Panc1 (cell line): Measurements from ENCODE around the gene PSD4. TPM values are rescaled to one million over a fixed set of nuclear protein-coding genes. Genes with fewer than 3 reads are reported as not detected.

Experiments used
- ATAC-seq: fragments of 200-7000 bp; cut with Tn5 transposase; 2 replicates; pipeline ENCODE4 v1.9.1; 2020; ENCODE audit warnings: mild to moderate bottlenecking, moderate library complexity
- BruUV-seq: library from RNA; stranded (reverse); fragments of 400-500 nt; replicated peaks from 2 replicates; lab custom pipeline; 2021; lab: Mats Ljungman, UMichigan
- CTCF ChIA-PET: fragments of 300-600 bp; sonication (Branson Sonifier 250); formaldehyde crosslinking; loops from one replicate; lab custom pipeline; 2022; ENCODE audit warnings: antibody characterized with exemption; lab: Charles Lee
- POLR2A ChIA-PET: fragments of 300-600 bp; sonication (Branson Sonifier 250); formaldehyde crosslinking; loops from one replicate; lab custom pipeline; 2022; ENCODE audit warnings: antibody characterized with exemption; lab: Charles Lee
- DNase-seq: peaks from one replicate; pipeline ENCODE4 v3.0.0-alpha.2; 2010; ENCODE audit warnings: low read depth, low spot score
- H3K27ac ChIP-seq: 2 replicates; pipeline ENCODE4 v1.5.1; 2011; ENCODE audit warnings: mild to moderate bottlenecking, low read length, inconsistent platforms
- H3K27me3 ChIP-seq: fragments of 200-500 bp; sonication (Bioruptor generic); 2 replicates; pipeline ENCODE4 v1.6.0; 2014; ENCODE audit warnings: low read length, inconsistent platforms; ENCODE audit not compliant: control insufficient read depth, insufficient read depth
- H3K36me3 ChIP-seq: fragments of 200-500 bp; sonication (Bioruptor generic); 2 replicates; pipeline ENCODE4 v1.5.1; 2014; ENCODE audit warnings: inconsistent platforms, mild to moderate bottlenecking, low read length, moderate library complexity; ENCODE audit not compliant: control insufficient read depth, insufficient read depth
- H3K4me1 ChIP-seq: 2 replicates; pipeline ENCODE4 v1.5.1; 2011; ENCODE audit warnings: inconsistent platforms, mild to moderate bottlenecking, low read length, moderate library complexity; ENCODE audit not compliant: control insufficient read depth, insufficient read depth
- H3K4me3 ChIP-seq, 2 experiments: 2 replicates each; pipeline ENCODE4 v1.5.1; 2011 to 2012; ENCODE audit warnings: low read depth in 2 of 2, low read length in 2 of 2, mild to moderate bottlenecking in 2 of 2, inconsistent platforms in 1 of 2, moderate library complexity in 1 of 2
- H3K9me3 ChIP-seq: fragments of 200-500 bp; sonication (Bioruptor generic); 2 replicates; pipeline ENCODE4 v1.5.1; 2014; ENCODE audit warnings: low read depth, mild to moderate bottlenecking, inconsistent platforms, low read length, moderate library complexity; ENCODE audit not compliant: control insufficient read depth, insufficient read depth
- POLR2AphosphoS5 ChIP-seq: IDR thresholded peaks from 2 replicates; pipeline ENCODE4 v1.6.1; 2012; ENCODE audit warnings: mild to moderate bottlenecking, low read depth, low read length, moderate library complexity
- REST ChIP-seq, 2 experiments: IDR thresholded peaks; 2 replicates each; pipeline ENCODE4 v1.6.1; 2011 to 2012; ENCODE audit warnings: low read depth in 2 of 2, control low read depth in 1 of 2, low read length in 1 of 2, mild to moderate bottlenecking in 1 of 2, moderate library complexity in 1 of 2; ENCODE audit not compliant: insufficient read depth in 1 of 2
- SIN3A ChIP-seq: IDR thresholded peaks from 2 replicates; pipeline ENCODE4 v1.6.1; 2012; ENCODE audit warnings: low read depth, mild to moderate bottlenecking, low read length, moderate library complexity, borderline replicate concordance; ENCODE audit not compliant: insufficient read depth
- TCF7L2 ChIP-seq: IDR thresholded peaks from 2 replicates; pipeline ENCODE4 v1.6.1; 2011; ENCODE audit warnings: mild to moderate bottlenecking, low read depth, low read length, inconsistent platforms
- in situ Hi-C: cut with HindIII; loops from 2 replicates; pipeline ENCODE4 v1.10.0; 2016; ENCODE audit warnings: low sequenced_read_pairs, low pct_unique_long_range_greater_than_20kb
- intact Hi-C: fragments of 100-400 bp; cut with micrococcal nuclease; formaldehyde crosslinking; loops from one replicate; pipeline ENCODE4 v1.10.0; 2022; ENCODE audit not compliant: unreplicated experiment
- total RNA-seq: library from RNA; stranded (reverse); gene quantifications from one replicate; pipeline ENCODE4 v1.2.1, GENCODE V29; 2021; ENCODE audit not compliant: unreplicated experiment
- TF ChIP-seq, protein P1 (sequence below): fragments of 450-650 bp; IDR thresholded peaks from 2 replicates; pipeline ENCODE4 v1.5.1; 2017; ENCODE audit warnings: mild to moderate bottlenecking

The PSD4 gene
- total RNA-seq, 1 experiment from 2014 or later: 3.6 TPM

DNA sequence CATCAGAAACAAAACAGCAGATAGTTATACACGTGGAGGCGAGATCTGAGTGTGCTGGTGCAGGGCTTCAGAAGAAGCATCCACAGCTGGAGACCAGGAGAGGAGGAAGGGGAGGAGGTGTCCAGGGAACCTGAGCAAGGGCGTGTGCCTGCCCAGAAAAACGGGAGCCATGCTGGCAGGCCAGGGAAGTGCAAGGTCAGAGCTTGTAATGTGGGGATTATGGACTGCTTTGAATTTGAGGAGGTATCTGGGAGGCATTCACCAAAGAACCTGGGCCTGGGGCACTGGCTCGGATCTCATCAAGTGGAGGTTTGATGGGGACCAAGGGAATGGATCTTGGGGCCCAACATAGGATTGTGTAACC is 12.6 kb downstream of the PSD4 start:
- in situ Hi-C loops: no loop called here
- H3K27ac ChIP-seq: no peak overlapping the region
- TF ChIP-seq REST (IDR thresholded peaks at IDR 0.05; ENCODE audit: insufficient read depth in 1 of 2, low read depth in 2 of 2, low read length in 1 of 2): no peak
- TF ChIP-seq, protein P1, sequence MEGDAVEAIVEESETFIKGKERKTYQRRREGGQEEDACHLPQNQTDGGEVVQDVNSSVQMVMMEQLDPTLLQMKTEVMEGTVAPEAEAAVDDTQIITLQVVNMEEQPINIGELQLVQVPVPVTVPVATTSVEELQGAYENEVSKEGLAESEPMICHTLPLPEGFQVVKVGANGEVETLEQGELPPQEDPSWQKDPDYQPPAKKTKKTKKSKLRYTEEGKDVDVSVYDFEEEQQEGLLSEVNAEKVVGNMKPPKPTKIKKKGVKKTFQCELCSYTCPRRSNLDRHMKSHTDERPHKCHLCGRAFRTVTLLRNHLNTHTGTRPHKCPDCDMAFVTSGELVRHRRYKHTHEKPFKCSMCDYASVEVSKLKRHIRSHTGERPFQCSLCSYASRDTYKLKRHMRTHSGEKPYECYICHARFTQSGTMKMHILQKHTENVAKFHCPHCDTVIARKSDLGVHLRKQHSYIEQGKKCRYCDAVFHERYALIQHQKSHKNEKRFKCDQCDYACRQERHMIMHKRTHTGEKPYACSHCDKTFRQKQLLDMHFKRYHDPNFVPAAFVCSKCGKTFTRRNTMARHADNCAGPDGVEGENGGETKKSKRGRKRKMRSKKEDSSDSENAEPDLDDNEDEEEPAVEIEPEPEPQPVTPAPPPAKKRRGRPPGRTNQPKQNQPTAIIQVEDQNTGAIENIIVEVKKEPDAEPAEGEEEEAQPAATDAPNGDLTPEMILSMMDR: no peak
- no peak for TF ChIP-seq SIN3A
- TF ChIP-seq TCF7L2: no peak
- TF ChIP-seq POLR2AphosphoS5: no peak
- DNase-seq (no peak), ATAC-seq (no peak)
- H3K9me3 ChIP-seq: no peaks in the 10 kb centered on the region
- no peaks in the 10 kb centered on the region for H3K4me1 ChIP-seq
- no peaks in the 10 kb centered on the region for H3K27me3 ChIP-seq
- no peaks in the 10 kb centered on the region for H3K36me3 ChIP-seq
- no TSS peak for BruUV-seq
- intact Hi-C loops: no loop called here
- no peak overlapping the region for H3K4me3 ChIP-seq
- CTCF ChIA-PET: interaction anchor here (0.6 kb wide), 1 partner anchor 12 kb away, joined by 3 read pairs; no protein-coding TSS in a partner anchor
- POLR2A ChIA-PET: interaction anchor here (0.5 kb wide), 1 partner anchor 46 kb away, joined by 3 read pairs; no protein-coding TSS in a partner anchor

DNA sequence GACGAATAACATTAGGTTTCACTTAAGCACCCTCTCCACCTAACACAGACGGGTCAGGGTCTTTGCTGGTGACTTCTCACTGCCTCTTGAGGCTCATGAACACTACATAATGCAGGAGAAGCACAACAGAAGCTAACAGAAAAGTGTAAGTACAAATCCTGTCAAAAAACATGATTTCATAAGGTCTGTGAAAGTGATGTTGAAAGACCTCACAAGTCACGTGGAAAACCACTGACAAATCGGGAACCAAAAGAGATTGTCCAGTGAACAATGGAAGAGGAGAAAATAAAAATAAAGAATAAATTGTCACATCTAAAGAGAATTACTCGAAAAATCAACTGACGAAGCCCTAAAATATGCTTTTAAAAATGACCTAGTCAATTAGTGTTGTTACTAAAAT is 14.0 kb downstream of the PSD4 start:
- in situ Hi-C loops: no loop called here
- intact Hi-C loops: no loop called here
- Histone ChIP-seq H3K36me3 (no peaks in the 10 kb centered on the region), H3K9me3 (no peaks in the 10 kb centered on the region), H3K4me1 (no peaks in the 10 kb centered on the region), H3K27me3 (no peaks in the 10 kb centered on the region), H3K4me3 (no peak overlapping the region), H3K27ac (no peak overlapping the region)
- ChIA-PET CTCF (no interaction called here), POLR2A (no interaction called here)
- no peak for DNase-seq
- no TSS peak for BruUV-seq
- no peak for TF ChIP-seq POLR2AphosphoS5
- TF ChIP-seq SIN3A: no peak
- TF ChIP-seq TCF7L2: no peak
- TF ChIP-seq REST (IDR thresholded peaks at IDR 0.05; ENCODE audit: insufficient read depth in 1 of 2, low read depth in 2 of 2, low read length in 1 of 2): no peak
- TF ChIP-seq, protein P1: no peak
- ATAC-seq: no peak
